ENCODE measurements around the gene C21orf91.
"Not testable (repeated sequence)": the region's sequence is repeated elsewhere in the genome, so short reads cannot be mapped to it uniquely, and the experiment has no call there.

C21orf91 gene

GRCh38 chr21:17779496-17779895, 39.7 kb downstream of the C21orf91 start:
- in situ Hi-C loops (cut with HindIII; ENCODE audit: low sequenced_read_pairs): no loop called here

GRCh38 chr21:17777072-17777765, 41.9 kb downstream of the C21orf91 start:
- in situ Hi-C loops (cut with HindIII; ENCODE audit: low sequenced_read_pairs): no loop called here

GRCh38 chr21:17775431-17776126, 43.6 kb downstream of the C21orf91 start:
- in situ Hi-C loops (cut with HindIII; ENCODE audit: low sequenced_read_pairs): no loop called here

GRCh38 chr21:17775021-17775420, 44.1 kb downstream of the C21orf91 start:
- in situ Hi-C loops (cut with HindIII; ENCODE audit: low sequenced_read_pairs): not testable (repeated sequence)

- in situ Hi-C loops (cut with HindIII; ENCODE audit: low sequenced_read_pairs): no loop called here
Observed at GRCh38 chr21:17769447-17769845, 49.7 kb downstream of the C21orf91 start.

GRCh38 chr21:17768840-17769446, 50.2 kb downstream of the C21orf91 start:
- in situ Hi-C loops (cut with HindIII; ENCODE audit: low sequenced_read_pairs): no loop called here

GRCh38 chr21:17765207-17765606, 53.9 kb downstream of the C21orf91 start:
- in situ Hi-C loops (cut with HindIII; ENCODE audit: low sequenced_read_pairs): no loop called here

- in situ Hi-C loops (cut with HindIII; ENCODE audit: low sequenced_read_pairs): no loop called here
Observed at GRCh38 chr21:17763288-17764037, 55.7 kb downstream of the C21orf91 start.

- in situ Hi-C loops (cut with HindIII; ENCODE audit: low sequenced_read_pairs): no loop called here
Observed at GRCh38 chr21:17759511-17760178, 59.5 kb downstream of the C21orf91 start.

- in situ Hi-C loops (cut with HindIII; ENCODE audit: low sequenced_read_pairs): no loop called here
Observed at GRCh38 chr21:17758683-17759082, 60.5 kb downstream of the C21orf91 start.

- in situ Hi-C loops (cut with HindIII; ENCODE audit: low sequenced_read_pairs): no loop called here
Observed at GRCh38 chr21:17757671-17758070, 61.5 kb downstream of the C21orf91 start.

GRCh38 chr21:17753736-17754135, 65.4 kb downstream of the C21orf91 start:
- in situ Hi-C loops (cut with HindIII; ENCODE audit: low sequenced_read_pairs): no loop called here

- in situ Hi-C loops (cut with HindIII; ENCODE audit: low sequenced_read_pairs): no loop called here
Observed at GRCh38 chr21:17752171-17752570, 67.0 kb downstream of the C21orf91 start.

GRCh38 chr21:17746920-17747319, 72.2 kb downstream of the C21orf91 start:
- in situ Hi-C loops (cut with HindIII; ENCODE audit: low sequenced_read_pairs): no loop called here

GRCh38 chr21:17745086-17745485, 74.1 kb downstream of the C21orf91 start:
- in situ Hi-C loops (cut with HindIII; ENCODE audit: low sequenced_read_pairs): no loop called here

- in situ Hi-C loops (cut with HindIII; ENCODE audit: low sequenced_read_pairs): no loop called here
Observed at GRCh38 chr21:17742940-17743592, 76.1 kb downstream of the C21orf91 start.

GRCh38 chr21:17742181-17742580, 77.0 kb downstream of the C21orf91 start:
- in situ Hi-C loops (cut with HindIII; ENCODE audit: low sequenced_read_pairs): no loop called here
